Measurements from ENCODE around the gene RAPGEF6.

The RAPGEF6 gene

GRCh38 chr5:131459216-131459615 is 175.8 kb downstream of the RAPGEF6 start:
- H3K9me3 ChIP-seq = no peaks in the 10 kb centered on the region
- H3K4me3 ChIP-seq = no peak overlapping the region
- no peak overlapping the region for H3K4me2 ChIP-seq
- H4K20me1 ChIP-seq = no peaks in the 10 kb centered on the region
- no peak for TF ChIP-seq Cebpa-rat (IDR thresholded peaks at IDR 0.05)
- H3K9ac ChIP-seq = no peak overlapping the region
- no peaks in the 10 kb centered on the region for H3K27me3 ChIP-seq
- no peaks in the 10 kb centered on the region for H3K4me1 ChIP-seq
- peaks cover 87% of the 10 kb centered on the region for H3K36me3 ChIP-seq
- H3K27ac ChIP-seq = no peak overlapping the region

- Histone ChIP-seq H3K9me3 (no peaks in the 10 kb centered on the region), H3K4me3 (no peak overlapping the region), H3K4me2 (no peak overlapping the region), H3K27ac (no peak overlapping the region), H3K9ac (no peak overlapping the region), H3K4me1 (no peaks in the 10 kb centered on the region), H3K27me3 (no peaks in the 10 kb centered on the region), H3K36me3 (peaks cover 88% of the 10 kb centered on the region), H4K20me1 (no peaks in the 10 kb centered on the region)
- no peak for TF ChIP-seq Cebpa-rat (IDR thresholded peaks at IDR 0.05)
Observed at GRCh38 chr5:131457193-131457592, 177.8 kb downstream of the RAPGEF6 start.

GRCh38 chr5:131450941-131451340 is 184.1 kb downstream of the RAPGEF6 start:
- no peak overlapping the region for H3K27ac ChIP-seq
- no peak overlapping the region for H3K4me3 ChIP-seq
- no peak overlapping the region for H3K9ac ChIP-seq
- no peak overlapping the region for H3K4me2 ChIP-seq
- no peak for TF ChIP-seq Cebpa-rat (IDR thresholded peaks at IDR 0.05)
- H4K20me1 ChIP-seq = no peaks in the 10 kb centered on the region
- H3K9me3 ChIP-seq = no peaks in the 10 kb centered on the region
- H3K36me3 ChIP-seq = peaks cover 79% of the 10 kb centered on the region
- H3K27me3 ChIP-seq = no peaks in the 10 kb centered on the region
- no peaks in the 10 kb centered on the region for H3K4me1 ChIP-seq

- no peaks in the 10 kb centered on the region for H3K27me3 ChIP-seq
- no peak overlapping the region for H3K4me3 ChIP-seq
- peaks cover 89% of the 10 kb centered on the region for H3K36me3 ChIP-seq
- no peak overlapping the region for H3K4me2 ChIP-seq
- no peaks in the 10 kb centered on the region for H4K20me1 ChIP-seq
- H3K9ac ChIP-seq = no peak overlapping the region
- H3K27ac ChIP-seq = no peak overlapping the region
- H3K4me1 ChIP-seq = no peaks in the 10 kb centered on the region
- no peak for TF ChIP-seq Cebpa-rat (IDR thresholded peaks at IDR 0.05)
- no peaks in the 10 kb centered on the region for H3K9me3 ChIP-seq
Observed at GRCh38 chr5:131441184-131441583, 193.8 kb downstream of the RAPGEF6 start.

GRCh38 chr5:131436081-131436480 is 198.9 kb downstream of the RAPGEF6 start:
- H3K4me1 ChIP-seq = no peaks in the 10 kb centered on the region
- H4K20me1 ChIP-seq = no peaks in the 10 kb centered on the region
- H3K9me3 ChIP-seq = no peaks in the 10 kb centered on the region
- H3K4me3 ChIP-seq = no peak overlapping the region
- H3K27ac ChIP-seq = no peak overlapping the region
- no peaks in the 10 kb centered on the region for H3K27me3 ChIP-seq
- peaks cover 97% of the 10 kb centered on the region for H3K36me3 ChIP-seq
- TF ChIP-seq Cebpa-rat (IDR thresholded peaks at IDR 0.05) = no peak
- H3K4me2 ChIP-seq = no peak overlapping the region
- H3K9ac ChIP-seq = no peak overlapping the region

- Histone ChIP-seq H3K4me2 (no peak overlapping the region), H3K4me1 (no peaks in the 10 kb centered on the region), H4K20me1 (peaks cover 10% of the 10 kb centered on the region; the same call in 1 of the 2 replicates), H3K9ac (no peak overlapping the region), H3K27ac (no peak overlapping the region), H3K9me3 (no peaks in the 10 kb centered on the region), H3K36me3 (peaks cover 97% of the 10 kb centered on the region), H3K27me3 (no peaks in the 10 kb centered on the region), H3K4me3 (no peak overlapping the region)
- TF ChIP-seq Cebpa-rat (IDR thresholded peaks at IDR 0.05) = no peak
Observed at GRCh38 chr5:131433109-131433508, 201.9 kb downstream of the RAPGEF6 start.

GRCh38 chr5:131431794-131432193 is 203.2 kb downstream of the RAPGEF6 start:
- H3K9ac ChIP-seq = no peak overlapping the region
- no peak for TF ChIP-seq Cebpa-rat (IDR thresholded peaks at IDR 0.05)

GRCh38 chr5:131430794-131431193 is 204.2 kb downstream of the RAPGEF6 start:
- Histone ChIP-seq H3K4me2 (no peak overlapping the region), H3K27me3 (no peaks in the 10 kb centered on the region), H3K4me3 (no peak overlapping the region), H3K9ac (no peak overlapping the region), H3K36me3 (peaks cover 100% of the 10 kb centered on the region), H3K4me1 (no peaks in the 10 kb centered on the region), H3K9me3 (no peaks in the 10 kb centered on the region), H3K27ac (no peak overlapping the region), H4K20me1 (peaks cover 26% of the 10 kb centered on the region; the same call in 1 of the 2 replicates)
- no peak for TF ChIP-seq Cebpa-rat (IDR thresholded peaks at IDR 0.05)

More at GRCh38 chr5:131431794-131432193, 203.2 kb downstream of the RAPGEF6 start:
- H3K27me3 ChIP-seq = no peaks in the 10 kb centered on the region
- H3K27ac ChIP-seq = no peak overlapping the region
- H3K9me3 ChIP-seq = no peaks in the 10 kb centered on the region
- H3K36me3 ChIP-seq = peaks cover 97% of the 10 kb centered on the region
- no peaks in the 10 kb centered on the region for H3K4me1 ChIP-seq
- H4K20me1 ChIP-seq = peaks cover 22% of the 10 kb centered on the region; the same call in 1 of the 2 replicates
- no peak overlapping the region for H3K4me2 ChIP-seq
- no peak overlapping the region for H3K4me3 ChIP-seq

- Histone ChIP-seq H3K4me2 (no peak overlapping the region), H3K27me3 (no peaks in the 10 kb centered on the region), H4K20me1 (peaks cover 26% of the 10 kb centered on the region; the same call in 1 of the 2 replicates), H3K9ac (no peak overlapping the region), H3K27ac (no peak overlapping the region), H3K4me1 (no peaks in the 10 kb centered on the region), H3K4me3 (no peak overlapping the region), H3K36me3 (peaks cover 88% of the 10 kb centered on the region), H3K9me3 (no peaks in the 10 kb centered on the region)
- TF ChIP-seq Cebpa-rat (IDR thresholded peaks at IDR 0.05) = no peak
Observed at GRCh38 chr5:131426011-131426410, 209.0 kb downstream of the RAPGEF6 start.

GRCh38 chr5:131423056-131423455 is 212.0 kb downstream of the RAPGEF6 start:
- no peak for TF ChIP-seq Cebpa-rat (IDR thresholded peaks at IDR 0.05)
- Histone ChIP-seq H3K4me2 (no peak overlapping the region), H3K36me3 (peaks cover 67% of the 10 kb centered on the region), H3K9ac (no peak overlapping the region), H3K27ac (no peak overlapping the region), H3K9me3 (no peaks in the 10 kb centered on the region), H4K20me1 (peaks cover 16% of the 10 kb centered on the region; the same call in 1 of the 2 replicates), H3K4me1 (no peaks in the 10 kb centered on the region), H3K4me3 (no peak overlapping the region), H3K27me3 (no peaks in the 10 kb centered on the region)

GRCh38 chr5:131419877-131420276 is 215.2 kb downstream of the RAPGEF6 start:
- TF ChIP-seq Cebpa-rat (IDR thresholded peaks at IDR 0.05) = no peak
- Histone ChIP-seq H3K27me3 (no peaks in the 10 kb centered on the region), H3K36me3 (peaks cover 42% of the 10 kb centered on the region), H3K4me3 (no peak overlapping the region), H4K20me1 (no peaks in the 10 kb centered on the region), H3K4me1 (no peaks in the 10 kb centered on the region), H3K9ac (no peak overlapping the region), H3K27ac (no peak overlapping the region), H3K4me2 (no peak overlapping the region), H3K9me3 (no peaks in the 10 kb centered on the region)
